Transverse colon (tissue), 4 donors: ENCODE measurements around the gene NOTCH1. TPM values are rescaled to one million over a fixed set of nuclear protein-coding genes. Genes with fewer than 3 reads are reported as not detected.

Experiments used
- DNase-seq: peaks from one replicate; pipeline ENCODE4 v3.0.0-alpha.2; 2019
- H3K27ac ChIP-seq, 4 donors: fragments of 200-600 bp; sonication (generic); 2 replicates each; pipeline ENCODE4 v1.5.1; 2016 to 2018; ENCODE audit warnings: inconsistent platforms in 4 of 4
- H3K27me3 ChIP-seq: fragments of 200-600 bp; sonication (generic); 2 replicates; pipeline ENCODE4 v1.5.1; 2017; ENCODE audit warnings: inconsistent platforms
- H3K36me3 ChIP-seq, 4 donors: fragments of 200-600 bp; sonication (generic); 2 replicates each; pipeline ENCODE4 v1.5.1; 2017 to 2019; ENCODE audit warnings: inconsistent platforms in 4 of 4
- H3K4me1 ChIP-seq, 4 donors: fragments of 200-600 bp; sonication (generic); 2 replicates each; pipeline ENCODE4 v1.5.1; 2017 to 2020; ENCODE audit warnings: inconsistent platforms in 4 of 4
- H3K4me3 ChIP-seq, 4 donors: fragments of 200-600 bp; sonication (generic); 1 replicate in 1 of 4; 2 replicates in 3 of 4; pipeline versions ENCODE4 v1.5.1 to v1.6.1; 2017 to 2019; ENCODE audit warnings: inconsistent platforms in 4 of 4
- H3K9me3 ChIP-seq, 2 donors: fragments of 200-600 bp; sonication (generic); 2 replicates each; pipeline ENCODE4 v1.5.1; 2017 to 2019; ENCODE audit warnings: inconsistent platforms in 2 of 2
- EP300 ChIP-seq: sonication (generic); formaldehyde crosslinking; IDR thresholded peaks from one replicate; pipeline ENCODE4 v1.6.1; 2017; ENCODE audit warnings: antibody characterized with exemption, low read depth
- POLR2A ChIP-seq: fragments of 450-650 bp; IDR thresholded peaks from one replicate; pipeline ENCODE4 v1.6.1; 2016; ENCODE audit warnings: antibody characterized with exemption, mild to moderate bottlenecking, moderate library complexity
- POLR2AphosphoS5 ChIP-seq, 3 donors: sonication (generic); formaldehyde crosslinking; IDR thresholded peaks; one replicate each; pipeline ENCODE4 v1.6.1; 2016; ENCODE audit warnings: antibody characterized with exemption in 3 of 3
- WGBS, 2 donors: methylation state at CpG; one replicate each; pipeline ENCODE4 v1.1.5; 2018; ENCODE audit warnings: low coverage in 1 of 2; 5-methylcytosine and 5-hydroxymethylcytosine counted together
- in situ Hi-C, 4 donors: fragments of 200-750 bp; cut with MboI; loops; one replicate each; pipeline versions ENCODE4 v1.15.0 to v1.15.1; 2017; ENCODE audit warnings: low sequenced_read_pairs in 3 of 4, low pct_ligation_motif_present in 1 of 4, low pct_unique_long_range_greater_than_20kb in 1 of 4
- intact Hi-C: fragments of 100-400 bp; cut with DNase I; formaldehyde crosslinking; loops from one replicate; pipeline ENCODE4 v1.15.1; 2023; ENCODE audit warnings: low total_unique reads
- total RNA-seq, 4 donors: library from RNA; depleted of rRNA; stranded (reverse); fragments of >200 nt; gene quantifications; one replicate each; pipeline ENCODE4 v1.1.0, GENCODE V29; 2016
- TF ChIP-seq, protein P1 (sequence below), 5 experiments: fragments of 200-600 bp in 3 of 5; fragments of 450-650 bp in 2 of 5; sonication (generic) in 3 of 5; IDR thresholded peaks; 1 replicate in 2 of 5; 2 replicates in 3 of 5; pipeline ENCODE4 v1.5.1; 2016 to 2017; ENCODE audit warnings: antibody characterized with exemption in 5 of 5, inconsistent platforms in 3 of 5, mild to moderate bottlenecking in 2 of 5, moderate library complexity in 1 of 5

NOTCH1 gene
- total RNA-seq, 4 donors from 2014 or later, result 48.2 to 154 (median 98.2) TPM

DNA sequence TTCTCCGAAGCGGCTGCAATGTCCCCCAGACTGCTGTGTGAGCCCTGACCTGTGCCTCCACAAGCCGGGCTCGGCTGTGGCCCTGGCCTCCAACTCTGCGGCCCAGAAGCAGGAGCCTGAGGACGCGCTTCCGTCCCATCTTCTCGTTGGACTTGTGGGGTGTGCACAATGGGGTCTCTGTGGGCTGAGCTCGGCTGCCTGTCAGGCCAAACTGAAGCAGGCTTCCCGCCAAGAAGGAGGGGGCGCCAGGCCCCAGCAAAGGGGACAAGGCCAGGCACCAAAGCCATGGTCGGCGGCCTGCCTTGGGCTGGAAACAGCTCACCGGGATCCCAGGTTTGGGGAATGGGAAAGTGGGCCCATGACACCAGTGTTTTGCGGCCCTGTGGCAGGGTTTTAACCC is 4.1 kb downstream of the NOTCH1 start:
- peaks cover 67 to 82% (median 77%) of the 10 kb centered on the region in 4 donors for H3K4me1 ChIP-seq
- no peak for TF ChIP-seq POLR2AphosphoS5 (IDR thresholded peaks at IDR 0.05)
- TF ChIP-seq POLR2A, result no peak
- 58% methylated on average over 16 of the region's 16 CpGs; no CpG with 5 or more reads in 1 of the 2 donors for WGBS, 2 donors
- no peak for DNase-seq
- no peaks in the 10 kb centered on the region for H3K36me3 ChIP-seq
- no peak overlapping the region for H3K4me3 ChIP-seq
- H3K9me3 ChIP-seq, result no peaks in the 10 kb centered on the region
- H3K27me3 ChIP-seq, result no peaks in the 10 kb centered on the region
- intact Hi-C loops, result no loop called here
- in situ Hi-C loops, result no loop called here
- H3K27ac ChIP-seq, result peak overlapping the region; percentile 85 to 99 (median 91)

DNA sequence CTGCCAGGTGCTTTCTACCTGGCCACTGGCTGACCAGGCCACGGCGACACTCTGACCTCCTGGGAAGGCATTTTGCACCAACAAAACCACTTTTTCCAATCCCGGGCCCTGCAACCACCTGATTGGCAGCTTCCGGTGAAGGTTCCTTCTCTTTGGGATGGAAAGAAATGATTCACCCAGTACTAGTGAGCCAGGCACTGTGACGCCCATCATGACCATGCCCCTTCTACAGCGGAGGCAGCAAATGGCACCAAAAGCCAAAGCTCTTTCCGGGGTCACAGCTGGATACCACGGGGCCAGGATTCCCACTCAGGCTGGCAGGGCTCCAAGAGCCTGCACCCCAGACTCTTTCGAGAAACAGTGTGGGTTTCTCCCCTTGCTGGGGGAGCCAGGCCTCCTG is 4.7 kb downstream of the NOTCH1 start:
- in situ Hi-C loops (no loop called here), intact Hi-C loops (no loop called here)
- Histone ChIP-seq H3K9me3 (no peaks in the 10 kb centered on the region), H3K27ac (peak overlapping the region; percentile 85 to 99 (median 91)), H3K36me3 (no peaks in the 10 kb centered on the region), H3K27me3 (no peaks in the 10 kb centered on the region), H3K4me3 (no peak overlapping the region), H3K4me1 (peaks cover 64 to 83% (median 72%) of the 10 kb centered on the region in 4 donors)
- TF ChIP-seq POLR2A (no peak), POLR2AphosphoS5 (IDR thresholded peaks at IDR 0.05) (no peak), EP300 (no peak)
- TF ChIP-seq, protein P1, sequence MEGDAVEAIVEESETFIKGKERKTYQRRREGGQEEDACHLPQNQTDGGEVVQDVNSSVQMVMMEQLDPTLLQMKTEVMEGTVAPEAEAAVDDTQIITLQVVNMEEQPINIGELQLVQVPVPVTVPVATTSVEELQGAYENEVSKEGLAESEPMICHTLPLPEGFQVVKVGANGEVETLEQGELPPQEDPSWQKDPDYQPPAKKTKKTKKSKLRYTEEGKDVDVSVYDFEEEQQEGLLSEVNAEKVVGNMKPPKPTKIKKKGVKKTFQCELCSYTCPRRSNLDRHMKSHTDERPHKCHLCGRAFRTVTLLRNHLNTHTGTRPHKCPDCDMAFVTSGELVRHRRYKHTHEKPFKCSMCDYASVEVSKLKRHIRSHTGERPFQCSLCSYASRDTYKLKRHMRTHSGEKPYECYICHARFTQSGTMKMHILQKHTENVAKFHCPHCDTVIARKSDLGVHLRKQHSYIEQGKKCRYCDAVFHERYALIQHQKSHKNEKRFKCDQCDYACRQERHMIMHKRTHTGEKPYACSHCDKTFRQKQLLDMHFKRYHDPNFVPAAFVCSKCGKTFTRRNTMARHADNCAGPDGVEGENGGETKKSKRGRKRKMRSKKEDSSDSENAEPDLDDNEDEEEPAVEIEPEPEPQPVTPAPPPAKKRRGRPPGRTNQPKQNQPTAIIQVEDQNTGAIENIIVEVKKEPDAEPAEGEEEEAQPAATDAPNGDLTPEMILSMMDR (IDR thresholded peaks at IDR 0.05), result no peak
- WGBS, 2 donors, result 43% methylated on average over 7 of the region's 9 CpGs; no CpG with 5 or more reads in 1 of the 2 donors
- DNase-seq, result no peak

DNA sequence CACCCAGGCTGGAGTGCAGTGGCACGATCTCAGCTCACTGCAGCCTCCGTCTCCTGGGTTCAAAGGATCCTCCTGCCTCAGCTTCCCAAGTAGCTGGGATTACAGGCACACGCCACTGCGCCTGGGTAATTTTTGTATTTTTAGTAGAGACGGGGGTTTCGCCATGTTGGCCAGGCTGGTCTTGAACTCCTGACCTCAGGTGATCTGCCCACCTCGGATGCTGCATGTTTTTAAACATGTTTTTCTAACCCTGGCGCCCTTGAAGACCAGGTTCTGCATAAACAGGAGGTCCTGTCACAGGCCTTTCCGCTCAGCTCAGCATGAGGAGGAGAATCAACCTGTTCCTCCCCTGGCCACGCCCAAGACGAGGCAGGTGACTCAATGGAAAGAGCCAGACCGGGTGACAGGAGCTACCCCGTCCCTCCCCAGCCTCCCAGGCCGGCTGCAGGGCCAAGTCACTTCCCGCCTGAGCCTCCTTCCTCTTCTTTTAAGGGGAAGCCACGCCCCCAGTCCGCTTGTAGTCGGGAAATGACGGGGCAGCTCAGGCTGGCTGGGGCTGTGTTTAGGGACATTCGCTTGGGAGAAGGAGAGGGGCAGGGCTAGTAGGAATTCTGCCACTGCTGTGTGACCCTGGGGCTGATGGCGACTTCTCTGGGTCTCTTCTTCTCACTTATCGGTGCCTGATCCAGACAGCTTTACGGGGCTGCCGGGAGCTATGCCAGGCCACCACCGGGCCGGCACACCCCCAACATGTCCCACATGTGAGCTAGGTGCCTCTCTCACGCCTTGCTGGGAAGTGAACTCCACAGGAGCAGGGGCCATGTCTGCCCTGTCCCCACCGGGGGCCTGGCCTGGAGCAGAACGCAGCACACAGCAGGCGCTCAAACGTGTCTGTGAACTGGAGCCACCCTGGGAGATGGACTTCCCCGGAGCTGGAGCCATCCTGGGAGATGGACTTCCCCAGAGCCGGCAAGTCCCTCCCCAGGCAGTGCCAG is 6.1 kb downstream of the NOTCH1 start:
- Histone ChIP-seq H3K9me3 (no peaks in the 10 kb centered on the region), H3K4me3 (peak overlapping the region in 2 of 4 donors; percentile 3 to 24), H3K4me1 (peaks cover 68 to 92% (median 76%) of the 10 kb centered on the region in 4 donors), H3K36me3 (no peaks in the 10 kb centered on the region), H3K27me3 (no peaks in the 10 kb centered on the region), H3K27ac (peak overlapping the region; percentile 85 to 99 (median 91))
- intact Hi-C loops, result no loop called here
- DNase-seq, result peak; percentile 97
- TF ChIP-seq, protein P1 (IDR thresholded peaks at IDR 0.05), result no peak
- TF ChIP-seq POLR2AphosphoS5 (IDR thresholded peaks at IDR 0.05) (peak; percentile 68 to 88 (median 72)), POLR2A (peak; percentile 48), EP300 (peak; percentile 79)
- 26 to 54% methylated on average over 5 to 29 of the region's 33 CpGs for WGBS, 2 donors
- in situ Hi-C loops, result no loop called here

DNA sequence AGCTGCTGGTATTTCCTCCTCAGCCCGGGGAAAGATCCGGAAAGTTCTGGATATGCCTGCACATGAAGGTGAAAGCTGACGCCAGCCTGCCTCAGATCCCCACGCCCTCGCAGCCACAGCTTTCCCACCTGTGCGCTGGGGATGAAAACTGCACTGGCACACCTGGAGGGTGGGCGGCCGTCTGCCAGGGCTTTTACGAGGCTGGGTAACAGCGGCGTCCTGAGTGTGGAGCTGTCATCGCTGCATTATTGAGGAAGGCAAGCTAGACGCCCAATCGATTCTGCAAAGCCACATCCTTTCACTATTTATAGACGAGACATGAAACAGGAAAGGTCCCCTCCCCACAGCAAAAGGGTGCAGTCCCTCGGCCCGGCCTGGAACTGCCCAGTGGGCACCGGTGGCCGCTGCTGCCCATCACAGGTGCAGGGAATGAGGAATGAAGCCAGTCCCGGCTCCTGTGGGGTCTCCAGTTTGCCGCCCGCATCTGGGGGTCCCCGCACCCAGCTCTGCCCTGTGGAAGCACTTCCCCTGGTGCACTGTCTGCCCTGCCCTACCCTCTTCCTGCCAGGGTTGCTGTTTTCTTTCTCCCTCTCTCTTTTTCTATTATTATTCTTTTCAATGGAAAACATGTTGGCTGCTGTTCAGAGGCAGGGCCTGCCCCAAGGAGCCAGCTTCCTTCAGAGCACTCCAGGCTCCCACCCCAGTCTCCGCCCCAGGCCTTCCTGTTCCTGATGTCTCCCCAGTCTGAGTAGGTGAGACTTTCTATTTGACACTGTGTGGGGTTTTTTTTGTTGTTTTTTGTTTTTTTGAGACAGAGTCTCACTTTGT is 7.0 kb downstream of the NOTCH1 start:
- peak overlapping the region; percentile 85 to 99 (median 91) for H3K27ac ChIP-seq
- no peaks in the 10 kb centered on the region for H3K27me3 ChIP-seq
- whole genome bisulfite sequencing, 2 donors, result 29 to 33% methylated on average over 1 to 24 of the region's 24 CpGs
- no peaks in the 10 kb centered on the region for H3K9me3 ChIP-seq
- H3K36me3 ChIP-seq, result no peaks in the 10 kb centered on the region
- H3K4me1 ChIP-seq, result peaks cover 71 to 93% (median 78%) of the 10 kb centered on the region in 4 donors
- in situ Hi-C loops, result no loop called here
- DNase-seq, result peak; percentile 62
- intact Hi-C loops, result no loop called here
- TF ChIP-seq POLR2AphosphoS5 (IDR thresholded peaks at IDR 0.05), result no peak
- no peak for TF ChIP-seq POLR2A
- no peak for TF ChIP-seq EP300
- TF ChIP-seq, protein P1 (IDR thresholded peaks at IDR 0.05), result no peak
- peak overlapping the region in 1 of 4 donors; percentile 18 for H3K4me3 ChIP-seq
